Vagina (tissue), 2 donors: Measurements from ENCODE around the gene LTB4R.

ENCODE experiments used
- POLR2A ChIP-seq, 2 donors: fragments of 450-650 bp; IDR thresholded peaks; one replicate each; pipeline ENCODE4 v1.6.1; 2017; ENCODE audit warnings: antibody characterized with exemption in 2 of 2, mild to moderate bottlenecking in 2 of 2, moderate library complexity in 2 of 2
- POLR2AphosphoS5 ChIP-seq, 2 donors: sonication (generic); formaldehyde crosslinking; IDR thresholded peaks; one replicate each; pipeline ENCODE4 v1.9.0; 2017; ENCODE audit warnings: antibody characterized with exemption in 2 of 2, mild to moderate bottlenecking in 2 of 2, low read depth in 1 of 2; ENCODE audit not compliant: insufficient read depth in 1 of 2
- TF ChIP-seq, protein P1 (sequence below), 3 experiments: fragments of 450-650 bp in 2 of 3; fragments of 200-600 bp in 1 of 3; sonication (generic) in 1 of 3; IDR thresholded peaks; one replicate each; pipeline ENCODE4 v1.5.1; 2017 to 2019; ENCODE audit warnings: antibody characterized with exemption in 3 of 3, mild to moderate bottlenecking in 2 of 3, moderate library complexity in 2 of 3

DNA sequence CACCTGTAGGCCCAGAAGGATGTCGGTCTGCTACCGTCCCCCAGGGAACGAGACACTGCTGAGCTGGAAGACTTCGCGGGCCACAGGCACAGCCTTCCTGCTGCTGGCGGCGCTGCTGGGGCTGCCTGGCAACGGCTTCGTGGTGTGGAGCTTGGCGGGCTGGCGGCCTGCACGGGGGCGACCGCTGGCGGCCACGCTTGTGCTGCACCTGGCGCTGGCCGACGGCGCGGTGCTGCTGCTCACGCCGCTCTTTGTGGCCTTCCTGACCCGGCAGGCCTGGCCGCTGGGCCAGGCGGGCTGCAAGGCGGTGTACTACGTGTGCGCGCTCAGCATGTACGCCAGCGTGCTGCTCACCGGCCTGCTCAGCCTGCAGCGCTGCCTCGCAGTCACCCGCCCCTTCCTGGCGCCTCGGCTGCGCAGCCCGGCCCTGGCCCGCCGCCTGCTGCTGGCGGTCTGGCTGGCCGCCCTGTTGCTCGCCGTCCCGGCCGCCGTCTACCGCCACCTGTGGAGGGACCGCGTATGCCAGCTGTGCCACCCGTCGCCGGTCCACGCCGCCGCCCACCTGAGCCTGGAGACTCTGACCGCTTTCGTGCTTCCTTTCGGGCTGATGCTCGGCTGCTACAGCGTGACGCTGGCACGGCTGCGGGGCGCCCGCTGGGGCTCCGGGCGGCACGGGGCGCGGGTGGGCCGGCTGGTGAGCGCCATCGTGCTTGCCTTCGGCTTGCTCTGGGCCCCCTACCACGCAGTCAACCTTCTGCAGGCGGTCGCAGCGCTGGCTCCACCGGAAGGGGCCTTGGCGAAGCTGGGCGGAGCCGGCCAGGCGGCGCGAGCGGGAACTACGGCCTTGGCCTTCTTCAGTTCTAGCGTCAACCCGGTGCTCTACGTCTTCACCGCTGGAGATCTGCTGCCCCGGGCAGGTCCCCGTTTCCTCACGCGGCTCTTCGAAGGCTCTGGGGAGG, at the start of gene LTB4R:
- TF ChIP-seq, protein P1, sequence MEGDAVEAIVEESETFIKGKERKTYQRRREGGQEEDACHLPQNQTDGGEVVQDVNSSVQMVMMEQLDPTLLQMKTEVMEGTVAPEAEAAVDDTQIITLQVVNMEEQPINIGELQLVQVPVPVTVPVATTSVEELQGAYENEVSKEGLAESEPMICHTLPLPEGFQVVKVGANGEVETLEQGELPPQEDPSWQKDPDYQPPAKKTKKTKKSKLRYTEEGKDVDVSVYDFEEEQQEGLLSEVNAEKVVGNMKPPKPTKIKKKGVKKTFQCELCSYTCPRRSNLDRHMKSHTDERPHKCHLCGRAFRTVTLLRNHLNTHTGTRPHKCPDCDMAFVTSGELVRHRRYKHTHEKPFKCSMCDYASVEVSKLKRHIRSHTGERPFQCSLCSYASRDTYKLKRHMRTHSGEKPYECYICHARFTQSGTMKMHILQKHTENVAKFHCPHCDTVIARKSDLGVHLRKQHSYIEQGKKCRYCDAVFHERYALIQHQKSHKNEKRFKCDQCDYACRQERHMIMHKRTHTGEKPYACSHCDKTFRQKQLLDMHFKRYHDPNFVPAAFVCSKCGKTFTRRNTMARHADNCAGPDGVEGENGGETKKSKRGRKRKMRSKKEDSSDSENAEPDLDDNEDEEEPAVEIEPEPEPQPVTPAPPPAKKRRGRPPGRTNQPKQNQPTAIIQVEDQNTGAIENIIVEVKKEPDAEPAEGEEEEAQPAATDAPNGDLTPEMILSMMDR (IDR thresholded peaks at IDR 0.05), result peak in 2 of 3 experiments; percentile 12 to 45
- TF ChIP-seq POLR2A (IDR thresholded peaks at IDR 0.05) (no peak), POLR2AphosphoS5 (IDR thresholded peaks at IDR 0.05; ENCODE audit: insufficient read depth in 1 of 2, low read depth in 1 of 2) (no peak)
